ENCODE measurements around the gene TMEM53.

TMEM53 gene

GRCh38 chr1:44676484-44677200, 2.4 kb upstream of the TMEM53 start:
- no peak for TF ChIP-seq CTCF (IDR thresholded peaks at IDR 0.05; ENCODE audit: insufficient read depth, low read length, poor library complexity, severe bottlenecking)
- no peaks in the 10 kb centered on the region for H3K27me3 ChIP-seq (replicated peaks; ENCODE audit: control insufficient read depth, insufficient read depth, low read length)
- no peaks in the 10 kb centered on the region for H3K36me3 ChIP-seq (ENCODE audit: control insufficient read depth, insufficient read depth, low read length)
- H3K4me3 ChIP-seq (replicated peaks; ENCODE audit: low read depth, low read length), result no peak overlapping the region
- peak; percentile 44 for DNase-seq (ENCODE audit: extremely low read depth, insufficient read length)

- no peaks in the 10 kb centered on the region for H3K36me3 ChIP-seq (ENCODE audit: control insufficient read depth, insufficient read depth, low read length)
- no peak for DNase-seq (ENCODE audit: extremely low read depth, insufficient read length)
- H3K4me3 ChIP-seq (replicated peaks; ENCODE audit: low read depth, low read length), result peak overlapping the region; percentile 88
- no peak for TF ChIP-seq CTCF (IDR thresholded peaks at IDR 0.05; ENCODE audit: insufficient read depth, low read length, poor library complexity, severe bottlenecking)
- no peaks in the 10 kb centered on the region for H3K27me3 ChIP-seq (replicated peaks; ENCODE audit: control insufficient read depth, insufficient read depth, low read length)
These were observed 905 bp upstream of the TMEM53 start for GRCh38 chr1:44675186-44675585.

- no peak for DNase-seq (ENCODE audit: extremely low read depth, insufficient read length)
- no peaks in the 10 kb centered on the region for H3K36me3 ChIP-seq (ENCODE audit: control insufficient read depth, insufficient read depth, low read length)
- TF ChIP-seq CTCF (IDR thresholded peaks at IDR 0.05; ENCODE audit: insufficient read depth, low read length, poor library complexity, severe bottlenecking), result no peak
- peak overlapping the region; percentile 88 for H3K4me3 ChIP-seq (replicated peaks; ENCODE audit: low read depth, low read length)
- no peaks in the 10 kb centered on the region for H3K27me3 ChIP-seq (replicated peaks; ENCODE audit: control insufficient read depth, insufficient read depth, low read length)
These were observed 587 bp downstream of the TMEM53 start for GRCh38 chr1:44673675-44674112.

GRCh38 chr1:44672961-44673674, 1.2 kb downstream of the TMEM53 start:
- Histone ChIP-seq H3K27me3 (replicated peaks; ENCODE audit: control insufficient read depth, insufficient read depth, low read length) (no peaks in the 10 kb centered on the region), H3K4me3 (replicated peaks; ENCODE audit: low read depth, low read length) (peak overlapping the region; percentile 88), H3K36me3 (ENCODE audit: control insufficient read depth, insufficient read depth, low read length) (no peaks in the 10 kb centered on the region)
- no peak for DNase-seq (ENCODE audit: extremely low read depth, insufficient read length)
- TF ChIP-seq CTCF (IDR thresholded peaks at IDR 0.05; ENCODE audit: insufficient read depth, low read length, poor library complexity, severe bottlenecking), result no peak

GRCh38 chr1:44672254-44672955, 1.9 kb downstream of the TMEM53 start:
- no peak for DNase-seq (ENCODE audit: extremely low read depth, insufficient read length)
- TF ChIP-seq CTCF (IDR thresholded peaks at IDR 0.05; ENCODE audit: insufficient read depth, low read length, poor library complexity, severe bottlenecking), result no peak
- Histone ChIP-seq H3K4me3 (replicated peaks; ENCODE audit: low read depth, low read length) (no peak overlapping the region), H3K36me3 (ENCODE audit: control insufficient read depth, insufficient read depth, low read length) (no peaks in the 10 kb centered on the region), H3K27me3 (replicated peaks; ENCODE audit: control insufficient read depth, insufficient read depth, low read length) (no peaks in the 10 kb centered on the region)

Measured in GM06990 (cell line).